ENCODE data around the gene ZNF691.
"Not testable (repeated sequence)": the region's sequence is repeated elsewhere in the genome, so short reads cannot be mapped to it uniquely, and the experiment has no call there.

The ZNF691 gene

GRCh38 chr1:42844592-42845140 is 1.7 kb upstream of the ZNF691 start:
- H3K27me3 Mint-ChIP-seq = no peaks in the 10 kb centered on the region
- no peak overlapping the region for H3K4me3 Mint-ChIP-seq
- peaks cover 21% of the 10 kb centered on the region for H3K36me3 Mint-ChIP-seq (ENCODE audit: low read depth)
- H3K27ac Mint-ChIP-seq = no peak overlapping the region
- no peaks in the 10 kb centered on the region for H3K9me3 Mint-ChIP-seq
- H3K4me1 Mint-ChIP-seq (ENCODE audit: low read depth) = peaks cover 38% of the 10 kb centered on the region

GRCh38 chr1:42845193-42845592 is 1.2 kb upstream of the ZNF691 start:
- H3K4me1 Mint-ChIP-seq (ENCODE audit: low read depth) = peaks cover 42% of the 10 kb centered on the region
- H3K27me3 Mint-ChIP-seq = no peaks in the 10 kb centered on the region
- H3K27ac Mint-ChIP-seq = no peak overlapping the region
- H3K9me3 Mint-ChIP-seq = no peaks in the 10 kb centered on the region
- peaks cover 26% of the 10 kb centered on the region for H3K36me3 Mint-ChIP-seq (ENCODE audit: low read depth)
- no peak overlapping the region for H3K4me3 Mint-ChIP-seq

- Mint-ChIP-seq H3K9me3 (no peaks in the 10 kb centered on the region), H3K4me3 (peak overlapping the region; percentile 92), H3K27ac (peak overlapping the region; percentile 88), H3K36me3 (ENCODE audit: low read depth) (peaks cover 30% of the 10 kb centered on the region), H3K27me3 (no peaks in the 10 kb centered on the region), H3K4me1 (ENCODE audit: low read depth) (peaks cover 42% of the 10 kb centered on the region)
These were observed 552 bp upstream of the ZNF691 start for GRCh38 chr1:42845866-42846256.

DNA sequence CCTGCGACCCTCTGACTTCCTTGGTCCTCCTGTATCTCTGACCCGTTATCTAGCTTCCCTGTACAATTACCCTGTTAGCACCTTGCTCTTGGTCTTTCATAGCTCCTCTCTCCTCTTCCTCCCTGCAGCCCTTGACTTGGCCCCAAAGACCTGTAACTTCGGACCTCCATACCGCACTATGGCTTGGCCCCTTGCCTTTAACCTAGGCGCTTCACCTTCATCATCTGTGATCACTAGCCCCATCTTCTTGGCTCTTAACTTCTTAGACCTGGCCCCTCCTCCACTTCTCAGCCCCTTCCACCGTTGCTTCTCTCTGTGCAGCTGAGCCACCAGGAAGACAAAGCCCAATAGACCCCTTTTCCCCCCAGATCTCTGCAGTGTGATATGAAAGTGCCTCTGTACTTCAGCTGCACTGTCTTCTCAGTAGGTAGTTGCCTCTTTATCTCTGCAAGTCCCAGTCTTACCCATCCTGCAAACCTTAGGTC is 740 bp downstream of the ZNF691 start:
- Mint-ChIP-seq H3K4me3 (peak overlapping the region; percentile 92), H3K4me1 (ENCODE audit: low read depth) (peaks cover 42% of the 10 kb centered on the region), H3K27me3 (no peaks in the 10 kb centered on the region), H3K36me3 (ENCODE audit: low read depth) (peaks cover 35% of the 10 kb centered on the region), H3K27ac (peak overlapping the region; percentile 88), H3K9me3 (no peaks in the 10 kb centered on the region)

DNA sequence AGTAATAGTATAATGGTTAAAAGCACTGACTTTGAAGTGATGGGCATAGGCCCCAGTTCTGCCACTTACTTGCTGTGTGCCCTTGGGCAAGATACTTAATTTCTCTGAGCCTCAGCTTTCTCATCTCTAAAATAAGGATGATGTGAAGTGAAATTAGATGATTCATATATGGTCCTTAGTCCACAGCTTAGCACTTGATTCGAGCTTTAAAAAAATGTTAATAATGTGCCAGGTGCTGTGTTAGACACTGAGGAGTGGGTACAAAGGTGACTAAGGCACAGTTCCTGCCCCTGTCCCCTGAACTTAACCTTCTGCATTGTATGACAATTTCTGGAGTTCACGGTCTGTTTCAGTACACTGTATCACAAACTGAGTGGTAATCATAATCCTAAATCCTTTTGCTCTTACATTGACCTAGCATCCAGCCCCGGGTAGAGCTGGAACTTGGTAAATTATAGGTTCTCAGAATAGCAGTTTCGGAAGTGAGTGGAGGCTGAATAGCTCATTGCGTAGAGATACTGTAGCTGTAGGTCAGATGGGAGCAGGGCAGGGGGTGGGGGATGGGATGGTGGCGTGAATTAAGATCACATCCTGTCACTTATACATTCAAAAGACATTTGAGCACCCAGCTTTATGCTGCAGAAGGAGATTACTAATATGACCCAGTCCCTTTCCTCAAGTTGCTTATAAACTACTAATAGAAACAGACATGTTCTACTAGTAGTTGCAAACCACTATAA is 1.5 kb downstream of the ZNF691 start:
- H3K4me3 Mint-ChIP-seq = peak overlapping the region; percentile 92
- peak overlapping the region; percentile 88 for H3K27ac Mint-ChIP-seq
- peaks cover 47% of the 10 kb centered on the region for H3K4me1 Mint-ChIP-seq (ENCODE audit: low read depth)
- H3K36me3 Mint-ChIP-seq (ENCODE audit: low read depth) = peaks cover 42% of the 10 kb centered on the region
- no peaks in the 10 kb centered on the region for H3K9me3 Mint-ChIP-seq
- H3K27me3 Mint-ChIP-seq = no peaks in the 10 kb centered on the region

DNA sequence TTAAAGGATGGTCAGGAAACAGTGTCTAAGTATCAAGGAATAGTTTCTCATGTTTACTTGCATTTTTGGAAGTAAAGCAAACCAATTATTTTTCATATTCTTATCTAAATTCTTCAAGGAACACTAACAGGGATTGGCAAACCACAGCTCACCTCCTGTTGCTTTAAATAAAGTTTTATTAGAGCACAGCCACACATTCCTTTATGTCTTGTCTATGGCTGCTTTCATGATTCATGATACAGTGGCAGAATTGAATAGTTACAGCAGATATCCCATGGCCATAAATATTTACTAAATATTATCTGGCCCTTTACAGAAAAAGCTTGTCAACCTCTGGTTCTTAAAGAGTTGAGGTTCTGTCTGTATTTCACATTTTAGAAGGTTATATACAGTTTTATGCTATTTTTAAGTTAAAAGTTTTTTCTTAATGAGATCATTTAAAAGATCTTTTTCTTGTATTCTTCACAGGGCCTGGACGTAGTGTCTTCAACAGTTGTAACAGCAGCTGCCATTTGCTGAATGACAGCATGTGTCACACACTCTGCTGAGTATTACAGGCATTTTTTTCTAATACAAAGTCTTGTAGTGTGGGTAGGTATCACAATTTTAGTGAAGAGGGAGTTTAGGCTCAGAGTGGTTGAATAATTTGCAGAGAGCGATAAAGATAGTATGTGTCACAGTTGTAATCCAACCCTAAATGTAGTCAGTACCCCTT is 2.6 kb downstream of the ZNF691 start:
- no peaks in the 10 kb centered on the region for H3K9me3 Mint-ChIP-seq
- H3K4me1 Mint-ChIP-seq (ENCODE audit: low read depth) = peaks cover 47% of the 10 kb centered on the region
- H3K27me3 Mint-ChIP-seq = no peaks in the 10 kb centered on the region
- no peak overlapping the region for H3K27ac Mint-ChIP-seq
- peaks cover 45% of the 10 kb centered on the region for H3K36me3 Mint-ChIP-seq (ENCODE audit: low read depth)
- peak overlapping the region; percentile 19 for H3K4me3 Mint-ChIP-seq

GRCh38 chr1:42849944-42850343 is 3.5 kb downstream of the ZNF691 start:
- H3K27me3 Mint-ChIP-seq = no peaks in the 10 kb centered on the region
- H3K27ac Mint-ChIP-seq = no peak overlapping the region
- H3K36me3 Mint-ChIP-seq (ENCODE audit: low read depth) = peaks cover 40% of the 10 kb centered on the region
- peaks cover 40% of the 10 kb centered on the region for H3K4me1 Mint-ChIP-seq (ENCODE audit: low read depth)
- H3K9me3 Mint-ChIP-seq = no peaks in the 10 kb centered on the region
- no peak overlapping the region for H3K4me3 Mint-ChIP-seq

DNA sequence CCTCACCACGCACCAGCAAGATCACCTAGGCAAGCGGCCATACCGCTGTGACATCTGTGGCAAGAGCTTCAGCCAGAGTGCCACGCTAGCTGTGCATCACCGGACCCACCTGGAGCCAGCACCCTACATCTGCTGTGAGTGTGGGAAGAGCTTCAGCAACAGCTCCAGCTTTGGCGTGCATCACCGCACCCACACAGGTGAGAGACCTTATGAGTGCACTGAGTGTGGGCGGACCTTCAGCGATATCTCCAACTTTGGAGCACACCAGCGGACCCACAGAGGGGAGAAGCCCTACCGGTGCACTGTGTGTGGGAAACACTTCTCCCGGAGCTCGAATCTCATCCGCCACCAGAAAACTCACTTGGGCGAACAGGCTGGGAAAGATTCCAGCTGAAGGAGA is 5.0 kb downstream of the ZNF691 start:
- H3K9me3 Mint-ChIP-seq = no peaks in the 10 kb centered on the region
- H3K27me3 Mint-ChIP-seq = no peaks in the 10 kb centered on the region
- H3K36me3 Mint-ChIP-seq (ENCODE audit: low read depth) = peaks cover 40% of the 10 kb centered on the region
- H3K4me1 Mint-ChIP-seq (ENCODE audit: low read depth) = peaks cover 34% of the 10 kb centered on the region
- H3K4me3 Mint-ChIP-seq = no peak overlapping the region
- no peak overlapping the region for H3K27ac Mint-ChIP-seq

DNA sequence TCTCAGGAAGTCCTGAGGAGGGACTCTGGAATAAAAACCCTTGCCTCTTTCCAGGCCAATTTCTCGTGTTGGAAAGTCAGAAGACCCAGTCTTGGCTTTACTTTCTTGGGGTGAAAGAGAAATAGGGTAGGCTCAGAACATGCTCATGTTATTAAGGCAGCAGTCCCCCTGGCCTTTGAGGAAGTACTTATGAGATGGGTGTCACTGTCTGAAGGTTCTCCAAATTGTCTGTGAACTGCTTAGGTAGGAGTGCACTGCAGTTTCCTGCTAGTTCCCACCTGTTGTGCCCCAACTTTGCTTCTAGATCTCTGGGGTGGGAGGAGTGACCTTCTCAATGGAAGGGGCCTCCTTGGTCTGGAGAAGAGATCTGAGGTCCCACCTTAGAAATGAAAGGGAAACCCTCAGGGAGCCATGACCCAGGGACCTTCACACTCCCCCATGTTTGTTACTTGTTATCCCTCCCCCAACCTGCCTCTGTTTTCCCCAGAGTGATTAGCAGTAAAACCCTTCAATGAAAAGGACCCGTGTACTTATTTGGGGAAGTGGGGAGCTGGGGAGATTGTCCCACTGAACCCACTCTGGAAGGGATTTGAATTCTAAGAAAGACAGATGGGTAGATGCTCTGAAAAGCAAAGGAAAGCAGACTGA is 5.7 kb downstream of the ZNF691 start:
- Mint-ChIP-seq H3K9me3 (no peaks in the 10 kb centered on the region), H3K27ac (no peak overlapping the region), H3K27me3 (no peaks in the 10 kb centered on the region), H3K4me1 (ENCODE audit: low read depth) (peaks cover 32% of the 10 kb centered on the region), H3K36me3 (ENCODE audit: low read depth) (peaks cover 40% of the 10 kb centered on the region), H3K4me3 (no peak overlapping the region)

DNA sequence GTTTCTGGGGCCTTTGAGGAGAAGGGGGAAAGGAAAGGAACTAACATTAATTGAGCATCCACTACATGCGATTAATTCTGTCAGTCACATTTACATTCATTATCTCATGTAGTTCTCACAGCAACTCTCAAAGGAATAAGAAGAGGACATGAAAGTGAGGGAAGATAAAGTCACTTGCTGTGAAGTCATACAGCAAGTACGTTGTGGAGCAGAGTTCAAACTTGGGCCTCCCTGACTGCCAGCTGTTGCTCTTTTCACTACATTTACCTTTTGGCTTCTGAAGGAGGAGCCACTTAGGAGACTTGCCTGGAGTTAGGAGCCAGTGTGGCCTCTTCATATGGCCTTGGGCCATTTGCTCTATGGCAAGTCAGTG is 6.2 kb downstream of the ZNF691 start:
- Mint-ChIP-seq H3K36me3 (ENCODE audit: low read depth) (peaks cover 40% of the 10 kb centered on the region), H3K27me3 (no peaks in the 10 kb centered on the region), H3K4me1 (ENCODE audit: low read depth) (peaks cover 27% of the 10 kb centered on the region), H3K4me3 (no peak overlapping the region), H3K27ac (no peak overlapping the region), H3K9me3 (no peaks in the 10 kb centered on the region)

DNA sequence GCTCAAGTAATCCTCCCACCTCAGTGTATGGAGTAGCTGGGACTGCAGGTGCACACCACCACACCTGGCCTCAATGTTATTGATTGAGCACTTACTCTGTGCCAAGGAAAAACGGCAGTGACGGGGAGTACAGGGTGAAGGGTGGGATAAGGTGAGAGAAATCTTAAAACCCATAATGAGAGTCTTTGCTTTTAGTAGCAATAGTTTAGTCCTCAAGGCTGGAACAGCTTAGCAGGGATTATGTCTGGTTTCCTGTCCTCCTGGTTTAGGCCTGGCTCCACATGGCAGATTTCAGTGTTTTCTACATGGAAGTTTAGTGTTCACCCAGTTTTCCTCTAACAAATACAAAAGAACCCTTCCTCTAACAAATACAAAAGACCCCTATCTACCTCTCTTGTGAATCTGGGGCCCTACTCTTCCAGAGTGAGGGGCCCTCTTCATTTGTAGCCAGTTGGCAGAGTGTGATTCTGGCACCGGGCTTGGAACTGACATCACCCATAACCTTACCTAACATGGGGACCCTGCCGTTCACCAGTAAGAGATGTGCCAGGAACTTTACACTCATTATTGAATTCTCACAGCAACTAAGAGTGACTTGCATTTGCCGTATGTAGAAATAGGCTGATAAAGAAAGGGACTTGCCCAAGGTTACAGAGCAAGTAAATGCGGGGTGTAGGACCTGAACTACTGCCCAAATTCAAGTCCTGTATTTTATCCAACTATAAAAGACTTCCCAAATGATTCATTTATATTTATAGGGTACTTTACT is 6.9 kb downstream of the ZNF691 start:
- Mint-ChIP-seq H3K4me3 (no peak overlapping the region), H3K36me3 (ENCODE audit: low read depth) (peaks cover 40% of the 10 kb centered on the region), H3K27ac (no peak overlapping the region), H3K4me1 (ENCODE audit: low read depth) (peaks cover 20% of the 10 kb centered on the region), H3K27me3 (no peaks in the 10 kb centered on the region), H3K9me3 (no peaks in the 10 kb centered on the region)

- H3K4me1 Mint-ChIP-seq (ENCODE audit: low read depth); H3K4me3 Mint-ChIP-seq; H3K27ac Mint-ChIP-seq; H3K9me3 Mint-ChIP-seq: not testable (repeated sequence)
- Mint-ChIP-seq H3K36me3 (ENCODE audit: low read depth) (peaks cover 18% of the 10 kb centered on the region), H3K27me3 (peaks cover 20% of the 10 kb centered on the region)
These were observed 10.1 kb downstream of the ZNF691 start for GRCh38 chr1:42856554-42856953.

DNA sequence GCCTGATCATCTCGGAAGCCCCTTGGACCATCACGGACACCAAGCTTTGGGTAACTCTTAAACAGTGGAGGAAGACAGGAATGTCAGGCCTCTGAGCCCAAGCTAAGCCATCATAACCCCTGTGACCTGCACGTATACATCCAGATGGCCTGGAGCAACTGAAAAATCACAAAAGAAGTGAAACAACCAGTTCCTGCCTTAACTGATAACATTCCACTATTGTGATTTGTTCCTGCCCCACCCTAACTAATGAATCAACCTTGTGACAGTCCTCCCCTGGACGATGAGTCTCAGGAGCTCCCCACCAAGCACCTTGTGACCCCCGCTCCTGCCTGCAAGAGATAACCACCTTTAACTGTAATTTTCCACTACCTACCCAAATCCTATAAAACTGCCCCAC is 13.0 kb downstream of the ZNF691 start:
- peaks cover 32% of the 10 kb centered on the region for H3K27me3 Mint-ChIP-seq
- not testable (repeated sequence) for H3K4me1 Mint-ChIP-seq (ENCODE audit: low read depth); H3K36me3 Mint-ChIP-seq (ENCODE audit: low read depth); H3K9me3 Mint-ChIP-seq; H3K27ac Mint-ChIP-seq; H3K4me3 Mint-ChIP-seq

DNA sequence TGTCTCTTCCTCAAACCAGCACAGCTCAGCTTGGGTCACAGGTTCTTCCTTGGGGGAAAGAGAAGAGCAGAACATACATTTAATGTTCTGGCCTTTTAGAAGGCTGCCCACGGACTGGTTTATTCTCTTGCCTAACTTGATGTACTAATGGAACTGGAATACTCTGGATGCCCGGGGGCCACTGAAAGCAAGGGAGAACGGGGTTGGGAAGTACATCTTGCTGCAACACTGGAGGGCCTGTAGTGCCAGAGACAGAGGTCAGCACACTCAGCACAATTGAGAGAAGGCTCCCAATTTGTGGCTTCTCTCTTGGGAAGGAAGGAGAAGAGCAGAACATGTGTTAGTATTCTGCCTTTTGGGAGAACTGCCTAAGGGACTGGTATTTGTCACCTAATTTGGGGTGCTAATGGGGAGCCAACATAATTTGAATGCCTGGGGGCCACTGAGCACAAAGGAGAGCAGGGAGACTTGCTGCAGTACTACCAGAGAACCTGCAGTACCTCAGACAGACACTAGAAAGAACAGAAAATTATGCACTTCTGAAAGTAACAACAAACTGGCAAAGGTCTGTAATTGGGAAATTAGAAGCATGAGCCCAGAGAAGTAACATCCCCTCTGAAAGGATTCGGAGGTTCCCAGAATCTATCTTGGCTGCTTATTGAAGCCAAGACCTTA is 14.1 kb downstream of the ZNF691 start:
- no peaks in the 10 kb centered on the region for H3K4me1 Mint-ChIP-seq (ENCODE audit: low read depth)
- peaks cover 5% of the 10 kb centered on the region for H3K9me3 Mint-ChIP-seq
- H3K36me3 Mint-ChIP-seq (ENCODE audit: low read depth) = peaks cover 3% of the 10 kb centered on the region
- no peak overlapping the region for H3K27ac Mint-ChIP-seq
- H3K4me3 Mint-ChIP-seq = no peak overlapping the region
- H3K27me3 Mint-ChIP-seq = peaks cover 32% of the 10 kb centered on the region

Measured in stimulated activated naive CD8-positive, alpha-beta T cell treated with anti-CD3 and anti-CD28 coated beads, Interleukin-15, Interleukin-2, amounts not matched to agents 100 ng/mL and 50 ng/mL, for 24 hours (primary cell).